IMR-90 (cell line): Measurements from ENCODE around the gene PPP1R14C. TPM values are rescaled to one million over a fixed set of nuclear protein-coding genes. Genes with fewer than 3 reads are reported as not detected.

ENCODE experiments used
- ATAC-seq: fragments of 200-7000 bp; cut with Tn5 transposase; 2 replicates; pipeline ENCODE4 v1.9.1; 2020; ENCODE audit warnings: low read depth, mild to moderate bottlenecking, moderate library complexity
- BruUV-seq: library from RNA; stranded (reverse); fragments of 400-500 nt; replicated peaks from 2 replicates; lab custom pipeline; 2021; lab: Mats Ljungman, UMichigan
- CTCF ChIA-PET: fragments of 300-600 bp; formaldehyde crosslinking; extraction: SDS; loops from one replicate; lab custom pipeline; 2021; ENCODE audit warnings: antibody characterized with exemption; lab: Yijun Ruan, JAX
- POLR2A ChIA-PET: fragments of 300-600 bp; sonication (Branson Sonifier 250); formaldehyde crosslinking; loops from one replicate; lab custom pipeline; 2022; ENCODE audit warnings: antibody characterized with exemption; ENCODE audit not compliant: unreplicated experiment; lab: Charles Lee
- DNase-seq: peaks from one replicate; pipeline ENCODE4 v3.0.0; 2013
- H2AFZ ChIP-seq: replicated peaks from 2 replicates; pipeline ENCODE3; 2013; ENCODE audit warnings: low read length, mild to moderate bottlenecking; ENCODE audit not compliant: poor library complexity
- H2AK5ac ChIP-seq: 2 replicates; pipeline ENCODE4 v1.6.1; 2013; ENCODE audit warnings: low read depth, low read length, inconsistent platforms
- H2AK9ac ChIP-seq: replicated peaks from 2 replicates; pipeline ENCODE3; 2013; ENCODE audit warnings: mild to moderate bottlenecking, low read depth, low read length, moderate library complexity; ENCODE audit not compliant: poor library complexity
- H2BK120ac ChIP-seq: 2 replicates; pipeline ENCODE4 v1.6.1; 2013; ENCODE audit warnings: low read depth, low read length, inconsistent platforms
- H2BK15ac ChIP-seq: 3 replicates; pipeline ENCODE4 v1.6.1; 2013; ENCODE audit warnings: low read depth, low read length, inconsistent platforms
- H2BK20ac ChIP-seq: 2 replicates; pipeline ENCODE4 v1.6.1; 2013; ENCODE audit warnings: low read depth, mild to moderate bottlenecking, inconsistent platforms, low read length, moderate library complexity
- H2BK5ac ChIP-seq: 2 replicates; pipeline ENCODE4 v1.6.1; 2013; ENCODE audit warnings: mild to moderate bottlenecking, low read depth, low read length, inconsistent platforms; ENCODE audit not compliant: poor library complexity, severe bottlenecking
- H3K14ac ChIP-seq: replicated peaks from 2 replicates; pipeline ENCODE4 v1.6.1; 2013; ENCODE audit warnings: low read depth, low read length, inconsistent platforms
- H3K18ac ChIP-seq: 2 replicates; pipeline ENCODE4 v1.6.1; 2013; ENCODE audit warnings: low read depth, low read length, control low read depth
- H3K23ac ChIP-seq: 2 replicates; pipeline ENCODE4 v1.6.1; 2013; ENCODE audit warnings: low read depth, low read length, inconsistent platforms
- H3K27ac ChIP-seq: 2 replicates; pipeline ENCODE4 v1.5.1; 2013; ENCODE audit warnings: mild to moderate bottlenecking, control low read depth, low read length; ENCODE audit not compliant: insufficient read depth
- H3K27me3 ChIP-seq: 2 replicates; pipeline ENCODE4 v1.6.1; 2013; ENCODE audit warnings: low read length; ENCODE audit not compliant: control insufficient read depth, insufficient read depth
- H3K36me3 ChIP-seq: 2 replicates; pipeline ENCODE4 v1.6.1; 2013; ENCODE audit warnings: low read length, mixed read lengths; ENCODE audit not compliant: control insufficient read depth, insufficient read depth
- H3K4ac ChIP-seq: 2 replicates; pipeline ENCODE4 v1.6.1; 2013; ENCODE audit warnings: low read depth, low read length, inconsistent platforms
- H3K4me1 ChIP-seq: 2 replicates; pipeline ENCODE4 v1.6.1; 2013; ENCODE audit warnings: low read length, mixed read lengths; ENCODE audit not compliant: control insufficient read depth, insufficient read depth
- H3K4me2 ChIP-seq: 2 replicates; pipeline ENCODE4 v1.6.1; 2013; ENCODE audit warnings: low read depth, mild to moderate bottlenecking, control low read depth, low read length, moderate library complexity
- H3K4me3 ChIP-seq: 2 replicates; pipeline ENCODE4 v1.5.1; 2013; ENCODE audit warnings: low read depth, mild to moderate bottlenecking, control low read depth, low read length, moderate library complexity; ENCODE audit not compliant: insufficient read depth
- H3K56ac ChIP-seq: 2 replicates; pipeline ENCODE4 v1.6.1; 2013; ENCODE audit warnings: low read length, inconsistent platforms; ENCODE audit not compliant: insufficient read depth; ENCODE audit errors: extremely low read depth
- H3K79me1 ChIP-seq, 2 experiments: 2 replicates each; pipeline ENCODE4 v1.6.1; 2013; ENCODE audit warnings: low read length in 2 of 2, inconsistent platforms in 1 of 2, low read depth in 1 of 2
- H3K9ac ChIP-seq: 2 replicates; pipeline ENCODE4 v1.6.1; 2013; ENCODE audit warnings: low read depth, low read length, control low read depth
- H3K9me1 ChIP-seq: 2 replicates; pipeline ENCODE4 v1.6.1; 2013; ENCODE audit warnings: low read length, inconsistent platforms; ENCODE audit not compliant: insufficient read depth
- H3K9me3 ChIP-seq: 2 replicates; pipeline ENCODE4 v1.6.1; 2013; ENCODE audit warnings: low read length; ENCODE audit not compliant: control insufficient read depth, insufficient read depth
- H4K20me1 ChIP-seq: 2 replicates; pipeline ENCODE4 v1.6.1; 2013; ENCODE audit warnings: low read length, inconsistent platforms; ENCODE audit not compliant: insufficient read depth
- H4K5ac ChIP-seq: 2 replicates; pipeline ENCODE4 v1.6.1; 2013; ENCODE audit warnings: mild to moderate bottlenecking, low read depth, low read length, control low read depth
- H4K8ac ChIP-seq, 2 experiments: 2 replicates each; pipeline ENCODE4 v1.6.1; 2013; ENCODE audit warnings: low read depth in 2 of 2, low read length in 2 of 2, control low read depth in 1 of 2, inconsistent platforms in 1 of 2
- H4K91ac ChIP-seq: 2 replicates; pipeline ENCODE4 v1.6.1; 2013; ENCODE audit warnings: low read depth, low read length, inconsistent platforms; ENCODE audit not compliant: insufficient read depth
- CHD1 ChIP-seq: IDR thresholded peaks from 2 replicates; pipeline ENCODE4 v1.6.1; 2012; ENCODE audit warnings: low read depth, low read length, improper control_type of control experiment
- MXI1 ChIP-seq: IDR thresholded peaks from 2 replicates; pipeline ENCODE4 v1.6.1; 2012; ENCODE audit warnings: low read depth, mild to moderate bottlenecking, low read length, moderate library complexity, borderline replicate concordance
- WGBS, 2 experiments: methylation state at CpG; one replicate each; pipeline versions ENCODE4 v1.1.5 to v1.1.7; 2013; ENCODE audit warnings: missing lambda C conversion rate in 2 of 2; ENCODE audit not compliant: insufficient read length in 1 of 2; ENCODE audit errors: extremely low coverage in 2 of 2; 5-methylcytosine and 5-hydroxymethylcytosine counted together
- dilution Hi-C: fragments of 300-500 bp; cut with HindIII; formaldehyde crosslinking; loops from one replicate; pipeline ENCODE4 v1.14.3; 2018; ENCODE audit warnings: low sequenced_read_pairs; ENCODE audit not compliant: unreplicated experiment
- in situ Hi-C: fragments of 300-500 bp; cut with MboI; formaldehyde crosslinking; loops from 3 replicates; pipeline ENCODE4 v1.14.3; 2019; ENCODE audit warnings: low sequenced_read_pairs, inconsistent platforms, mixed read lengths
- intact Hi-C: fragments of 100-400 bp; cut with micrococcal nuclease; formaldehyde crosslinking; loops from 2 replicates; pipeline ENCODE4 v1.10.0; 2022
- polyA plus RNA-seq, 3 experiments: library from polyadenylated mRNA; depleted of rRNA; stranded (reverse); fragments of >200 nt; gene quantifications; 2 replicates each; pipeline ENCODE4 v1.2.3, GENCODE V29; 2012; ENCODE audit warnings: low replicate concordance in 1 of 3
- total RNA-seq: library from RNA; depleted of rRNA; stranded (reverse); fragments of >200 nt; gene quantifications from 2 replicates; pipeline ENCODE4 v1.2.3, GENCODE V29; 2012
- TF ChIP-seq, protein P1 (sequence below): conservative IDR thresholded peaks from 2 replicates; pipeline ENCODE4 v1.5.1; 2012; ENCODE audit warnings: mild to moderate bottlenecking, low read depth, low read length, improper control_type of control experiment
- TF ChIP-seq, protein P2 (sequence below): fragments of 150-350 bp; IDR thresholded peaks from 2 replicates; pipeline ENCODE4 v1.6.1; 2017; ENCODE audit warnings: mild to moderate bottlenecking, antibody characterized with exemption, low read length, low read depth

The PPP1R14C gene
- total and polyA plus RNA-seq, 2 of the 4 experiments (the other 2 are of a cell fraction) = not detected

DNA sequence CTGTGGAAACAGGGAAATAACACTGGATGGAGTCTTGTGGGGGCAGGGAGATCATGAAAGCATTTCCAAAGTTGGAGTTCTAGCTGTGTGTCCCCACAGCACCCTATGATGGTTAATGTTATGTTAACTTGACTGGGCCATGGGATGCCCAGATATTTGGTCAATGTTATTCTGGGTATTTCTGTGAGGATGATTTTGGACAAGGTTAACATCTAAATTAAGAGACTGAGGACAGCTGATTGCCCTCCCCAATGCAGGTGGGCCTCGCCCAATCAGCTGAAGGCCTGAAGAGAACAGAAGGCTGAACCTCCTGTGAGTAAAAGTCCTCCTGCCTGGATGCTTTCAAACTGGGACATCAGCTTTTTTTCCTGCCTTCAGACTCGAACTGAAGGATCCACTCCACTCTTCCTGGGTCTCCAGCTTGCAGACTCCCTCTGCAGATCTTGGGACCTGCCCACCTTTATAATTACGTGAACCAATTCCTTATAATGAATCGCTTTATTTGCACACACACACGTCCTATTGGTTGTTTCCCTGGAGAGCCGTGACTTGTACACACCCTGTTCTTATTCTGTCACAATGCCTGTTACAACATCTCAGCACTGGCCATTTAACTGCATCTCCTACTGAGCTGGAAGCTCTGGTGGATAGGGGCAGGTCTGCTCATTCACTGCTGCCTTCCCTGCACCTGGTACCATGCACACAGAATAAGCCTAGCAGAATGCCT is 126.4 kb downstream of the PPP1R14C start (continued):
- TF ChIP-seq, protein P1, sequence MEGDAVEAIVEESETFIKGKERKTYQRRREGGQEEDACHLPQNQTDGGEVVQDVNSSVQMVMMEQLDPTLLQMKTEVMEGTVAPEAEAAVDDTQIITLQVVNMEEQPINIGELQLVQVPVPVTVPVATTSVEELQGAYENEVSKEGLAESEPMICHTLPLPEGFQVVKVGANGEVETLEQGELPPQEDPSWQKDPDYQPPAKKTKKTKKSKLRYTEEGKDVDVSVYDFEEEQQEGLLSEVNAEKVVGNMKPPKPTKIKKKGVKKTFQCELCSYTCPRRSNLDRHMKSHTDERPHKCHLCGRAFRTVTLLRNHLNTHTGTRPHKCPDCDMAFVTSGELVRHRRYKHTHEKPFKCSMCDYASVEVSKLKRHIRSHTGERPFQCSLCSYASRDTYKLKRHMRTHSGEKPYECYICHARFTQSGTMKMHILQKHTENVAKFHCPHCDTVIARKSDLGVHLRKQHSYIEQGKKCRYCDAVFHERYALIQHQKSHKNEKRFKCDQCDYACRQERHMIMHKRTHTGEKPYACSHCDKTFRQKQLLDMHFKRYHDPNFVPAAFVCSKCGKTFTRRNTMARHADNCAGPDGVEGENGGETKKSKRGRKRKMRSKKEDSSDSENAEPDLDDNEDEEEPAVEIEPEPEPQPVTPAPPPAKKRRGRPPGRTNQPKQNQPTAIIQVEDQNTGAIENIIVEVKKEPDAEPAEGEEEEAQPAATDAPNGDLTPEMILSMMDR = no peak

DNA sequence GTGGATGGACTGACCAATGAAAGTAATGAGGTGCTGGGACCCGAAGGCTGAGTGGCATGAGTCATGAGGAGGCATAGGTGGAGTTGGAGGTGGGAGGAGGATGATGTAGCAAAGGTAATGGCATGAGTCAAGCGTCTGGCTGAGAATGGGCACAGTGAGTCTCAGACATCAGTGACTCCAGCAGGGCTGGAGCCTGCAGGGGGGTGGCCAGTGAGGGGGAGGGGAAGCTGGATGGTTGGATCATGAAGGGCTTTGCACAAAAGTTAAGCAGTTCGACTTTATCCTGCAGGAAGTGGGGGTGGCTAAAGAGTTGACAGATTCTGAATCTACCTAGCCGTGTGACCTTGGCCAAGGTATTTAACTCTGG is 127.0 kb downstream of the PPP1R14C start:
- no peaks in the 10 kb centered on the region for H4K20me1 ChIP-seq
- no peak overlapping the region for H3K4me2 ChIP-seq
- WGBS, 2 experiments = 75% methylated on average over 1 of the region's 4 CpGs; no CpG with 5 or more reads in 1 of the 2 experiments
- in situ Hi-C loops (no loop called here), intact Hi-C loops (no loop called here), dilution Hi-C loops (no loop called here)
- no peak overlapping the region for H4K5ac ChIP-seq
- peak; percentile 36 for DNase-seq
- no peak overlapping the region for H3K27ac ChIP-seq
- no peak overlapping the region for H3K23ac ChIP-seq
- no peak overlapping the region for H4K91ac ChIP-seq
- H2AK5ac ChIP-seq = no peak overlapping the region
- no peak overlapping the region for H2BK120ac ChIP-seq
- CTCF ChIA-PET = no interaction called here
- no peak overlapping the region for H3K4ac ChIP-seq
- H3K18ac ChIP-seq = no peak overlapping the region
- TF ChIP-seq MXI1 (no peak), CHD1 (no peak)
- TF ChIP-seq, protein P2, sequence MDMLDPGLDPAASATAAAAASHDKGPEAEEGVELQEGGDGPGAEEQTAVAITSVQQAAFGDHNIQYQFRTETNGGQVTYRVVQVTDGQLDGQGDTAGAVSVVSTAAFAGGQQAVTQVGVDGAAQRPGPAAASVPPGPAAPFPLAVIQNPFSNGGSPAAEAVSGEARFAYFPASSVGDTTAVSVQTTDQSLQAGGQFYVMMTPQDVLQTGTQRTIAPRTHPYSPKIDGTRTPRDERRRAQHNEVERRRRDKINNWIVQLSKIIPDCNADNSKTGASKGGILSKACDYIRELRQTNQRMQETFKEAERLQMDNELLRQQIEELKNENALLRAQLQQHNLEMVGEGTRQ = no peak
- TF ChIP-seq, protein P1 = no peak
- H3K56ac ChIP-seq = no peak overlapping the region
- H2BK15ac ChIP-seq = no peak overlapping the region
- H3K79me1 ChIP-seq = no peaks in the 10 kb centered on the region
- H3K9me3 ChIP-seq = no peaks in the 10 kb centered on the region
- H2AK9ac ChIP-seq = no peak overlapping the region
- no peak overlapping the region for H3K9ac ChIP-seq
- ATAC-seq = no peak
- H3K4me1 ChIP-seq = peaks cover 10% of the 10 kb centered on the region
- no peak overlapping the region for H4K8ac ChIP-seq
- no peak overlapping the region for H3K4me3 ChIP-seq
- H2BK20ac ChIP-seq = no peak overlapping the region; the same call in 1 of the 2 replicates
- H2AFZ ChIP-seq = no peak overlapping the region
- H3K36me3 ChIP-seq = no peaks in the 10 kb centered on the region
- H3K9me1 ChIP-seq = peaks cover 10% of the 10 kb centered on the region
- no TSS peak for BruUV-seq
- POLR2A ChIA-PET = no interaction called here
- H2BK5ac ChIP-seq = no peak overlapping the region
- no peaks in the 10 kb centered on the region; the same call in 1 of the 2 replicates for H3K27me3 ChIP-seq
- H3K14ac ChIP-seq = no peak overlapping the region
